Measurements from ENCODE around the gene SYTL4. TPM values are rescaled to one million over a fixed set of nuclear protein-coding genes. Genes with fewer than 3 reads are reported as not detected.

SYTL4 gene
- total and polyA plus RNA-seq, 2 of the 8 experiments (the other 6 are each of a cell fraction or from before 2014, with no cell fraction given), result 0.11 TPM

GRCh38 chrX:100745205-100745604 lies 13.3 kb upstream of the SYTL4 start:
- Histone ChIP-seq H3K4ac (replicated peaks; ENCODE audit: insufficient read length, low read depth, low read length) (no peak overlapping the region), H2BK15ac (ENCODE audit: low read length) (no peak overlapping the region), H2AFZ (ENCODE audit: low read length) (no peak overlapping the region), H3K23ac (ENCODE audit: insufficient read length) (no peak overlapping the region), H3K4me1 (replicated peaks in 1 of 4; ENCODE audit: control insufficient read depth in 3 of 4, insufficient read depth in 4 of 4, low read length in 3 of 4) (peaks cover 0 to 2% (median 0%) of the 10 kb centered on the region in 4 experiments; a peak in 1 of 7 replicates), H3K4me2 (ENCODE audit: insufficient read depth in 1 of 2, low read depth in 2 of 2, low read length in 2 of 2) (no peak overlapping the region), H3K9me3 (ENCODE audit: insufficient read depth in 2 of 2, low read depth in 1 of 2, low read length in 1 of 2) (no peaks in the 10 kb centered on the region), H2BK12ac (ENCODE audit: low read depth, low read length) (no peak overlapping the region), H2AK5ac (ENCODE audit: low read depth, low read length) (no peak overlapping the region), H3K14ac (ENCODE audit: insufficient read length) (no peak overlapping the region), H3K23me2 (ENCODE audit: low read depth, low read length) (no peaks in the 10 kb centered on the region), H3K56ac (replicated peaks; ENCODE audit: insufficient read length, low read depth, low read length) (no peak overlapping the region), H3K9ac (replicated peaks in 1 of 4; ENCODE audit: extremely low read depth in 1 of 4, low read depth in 3 of 4, low read length in 3 of 4) (no peak overlapping the region), H2BK120ac (replicated peaks; ENCODE audit: low read depth, low read length) (no peak overlapping the region), H3K79me2 (ENCODE audit: control insufficient read depth in 1 of 2, insufficient read depth in 2 of 2, low read length in 2 of 2) (no peaks in the 10 kb centered on the region), H3K79me1 (ENCODE audit: low read depth, low read length) (no peaks in the 10 kb centered on the region), H3K27me3 (replicated peaks in 1 of 4; ENCODE audit: control insufficient read depth in 3 of 4, extremely low read depth in 1 of 4, insufficient read depth in 3 of 4, low read length in 3 of 4) (no peaks in the 10 kb centered on the region), H3K18ac (ENCODE audit: extremely low read depth, low read length) (no peak overlapping the region), H4K91ac (replicated peaks; ENCODE audit: insufficient read length, low read length) (no peak overlapping the region), H3K27ac (ENCODE audit: low read depth, low read length) (no peak overlapping the region), H4K5ac (ENCODE audit: insufficient read length, low read depth, low read length) (no peak overlapping the region), H3K4me3 (ENCODE audit: extremely low read depth in 1 of 4, insufficient read depth in 2 of 4, low read depth in 3 of 4, low read length in 4 of 4) (no peak overlapping the region), H4K20me1 (replicated peaks in 1 of 2; ENCODE audit: control insufficient read depth in 1 of 2, insufficient read depth in 2 of 2, low read length in 2 of 2) (no peaks in the 10 kb centered on the region), H4K8ac (ENCODE audit: extremely low read depth, insufficient read depth, low read length) (no peak overlapping the region), H2BK20ac (ENCODE audit: low read length) (no peak overlapping the region), H3K36me3 (ENCODE audit: control insufficient read depth in 2 of 4, insufficient read depth in 4 of 4, low read length in 3 of 4) (no peaks in the 10 kb centered on the region), H2BK5ac (ENCODE audit: low read depth, low read length) (no peak overlapping the region)
- POLR2A ChIA-PET (ENCODE audit: partially characterized antibody), result no interaction called here
- WGBS, 2 experiments (ENCODE audit: extremely low coverage in 1 of 2, insufficient coverage in 1 of 2, insufficient read length in 1 of 2, insufficient replicate concordance in 2 of 2, low coverage in 1 of 2, low lambda C conversion rate in 2 of 2, missing lambda C conversion rate in 1 of 2), result 90% methylated on average over 1 of the region's 1 CpG; no CpG with 5 or more reads in 1 of the 2 experiments
- DNase-seq (ENCODE audit: low read depth in 1 of 2, low spot score in 2 of 2), result no peak
- CTCF ChIA-PET (ENCODE audit: partially characterized antibody), result interaction anchor here (1.0 kb wide), 2 partner anchors 60 to 74 kb away, joined by 3 to 4 read pairs; no protein-coding TSS in a partner anchor
- FAIRE-seq, result no peak
- TF ChIP-seq YY1 (IDR thresholded peaks at IDR 0.05; ENCODE audit: low read depth, low read length), result no peak
- no peak for TF ChIP-seq RBBP5 (IDR thresholded peaks at IDR 0.05; ENCODE audit: borderline replicate concordance, low read depth, low read length)
- TF ChIP-seq RFX5 (IDR thresholded peaks at IDR 0.05; ENCODE audit: borderline replicate concordance, low read depth, low read length), result no peak
- TF ChIP-seq CHD2 (IDR thresholded peaks at IDR 0.05; ENCODE audit: low read length), result no peak
- no peak for TF ChIP-seq KDM4A (IDR thresholded peaks at IDR 0.05; ENCODE audit: low read depth, low read length, severe bottlenecking)
- no peak for TF ChIP-seq JUND (IDR thresholded peaks at IDR 0.05; ENCODE audit: low read length)
- TF ChIP-seq SRF (IDR thresholded peaks at IDR 0.05; ENCODE audit: low read depth, low read length), result no peak
- no peak for TF ChIP-seq HDAC2 (IDR thresholded peaks at IDR 0.05; ENCODE audit: borderline replicate concordance in 1 of 2, low read depth in 2 of 2, low read length in 2 of 2)
- TF ChIP-seq TBP (IDR thresholded peaks at IDR 0.05; ENCODE audit: low read depth, low read length), result no peak
- no peak for TF ChIP-seq KDM1A (IDR thresholded peaks at IDR 0.05; ENCODE audit: borderline replicate concordance, low read length)
- TF ChIP-seq ZNF274 (IDR thresholded peaks at IDR 0.05; ENCODE audit: borderline replicate concordance, extremely low read depth, low read length), result no peak
- no peak for TF ChIP-seq TAF7 (optimal IDR thresholded peaks at IDR 0.05; ENCODE audit: borderline replicate concordance, low read depth, low read length)
- no peak for TF ChIP-seq SIRT6 (IDR thresholded peaks at IDR 0.05; ENCODE audit: low read length)
